Measurements from ENCODE around the gene MYO3B.

The MYO3B gene

GRCh38 chr2:170177950-170178781, at the start of gene MYO3B:
Gene MYO3B (plus strand): TSS chr2:170178147. CDS start chr2:170178288, 141 bp downstream.
- no peak for DNase-seq

GRCh38 chr2:170139276-170139967, 38.5 kb upstream of the MYO3B start:
- no peak for DNase-seq

GRCh38 chr2:170140561-170140960, 37.4 kb upstream of the MYO3B start:
- no peak for DNase-seq

GRCh38 chr2:170141865-170142264, 36.1 kb upstream of the MYO3B start:
- no peak for DNase-seq

- no peak for DNase-seq
Measured at GRCh38 chr2:170142502-170142901, 35.4 kb upstream of the MYO3B start.

- DNase-seq: no peak
Measured at GRCh38 chr2:170143045-170143717, 34.8 kb upstream of the MYO3B start.

GRCh38 chr2:170144761-170145160, 33.2 kb upstream of the MYO3B start:
- DNase-seq: no peak

- no peak for DNase-seq
Measured at GRCh38 chr2:170145191-170145590, 32.8 kb upstream of the MYO3B start.

GRCh38 chr2:170145675-170146432, 32.1 kb upstream of the MYO3B start:
- DNase-seq: no peak

- DNase-seq: no peak
Measured at GRCh38 chr2:170146784-170147183, 31.2 kb upstream of the MYO3B start.

- DNase-seq: no peak
Measured at GRCh38 chr2:170147576-170147975, 30.4 kb upstream of the MYO3B start.

- no peak for DNase-seq
Measured at GRCh38 chr2:170148161-170148560, 29.8 kb upstream of the MYO3B start.

- no peak for DNase-seq
Measured at GRCh38 chr2:170152421-170152820, 25.5 kb upstream of the MYO3B start.

- DNase-seq: no peak
Measured at GRCh38 chr2:170155022-170155722, 22.8 kb upstream of the MYO3B start.

- no peak for DNase-seq
Measured at GRCh38 chr2:170155723-170156253, 22.2 kb upstream of the MYO3B start.

GRCh38 chr2:170156592-170156991, 21.4 kb upstream of the MYO3B start:
- DNase-seq: no peak

GRCh38 chr2:170157025-170157684, 20.8 kb upstream of the MYO3B start:
- DNase-seq: no peak

GRCh38 chr2:170159060-170159459, 18.9 kb upstream of the MYO3B start:
- DNase-seq: no peak

- DNase-seq: no peak
Measured at GRCh38 chr2:170161516-170162270, 16.3 kb upstream of the MYO3B start.

- no peak for DNase-seq
Measured at GRCh38 chr2:170162271-170162632, 15.7 kb upstream of the MYO3B start.
